ENCODE data around the gene REXO4. TPM values are rescaled to one million over a fixed set of nuclear protein-coding genes. Genes with fewer than 3 reads are reported as not detected.

The REXO4 gene
- total and polyA plus RNA-seq, 9 of the 15 experiments (the other 6 are each of a cell fraction or from before 2014, with no cell fraction given): 3.4 to 72.9 (median 31.1) TPM

DNA sequence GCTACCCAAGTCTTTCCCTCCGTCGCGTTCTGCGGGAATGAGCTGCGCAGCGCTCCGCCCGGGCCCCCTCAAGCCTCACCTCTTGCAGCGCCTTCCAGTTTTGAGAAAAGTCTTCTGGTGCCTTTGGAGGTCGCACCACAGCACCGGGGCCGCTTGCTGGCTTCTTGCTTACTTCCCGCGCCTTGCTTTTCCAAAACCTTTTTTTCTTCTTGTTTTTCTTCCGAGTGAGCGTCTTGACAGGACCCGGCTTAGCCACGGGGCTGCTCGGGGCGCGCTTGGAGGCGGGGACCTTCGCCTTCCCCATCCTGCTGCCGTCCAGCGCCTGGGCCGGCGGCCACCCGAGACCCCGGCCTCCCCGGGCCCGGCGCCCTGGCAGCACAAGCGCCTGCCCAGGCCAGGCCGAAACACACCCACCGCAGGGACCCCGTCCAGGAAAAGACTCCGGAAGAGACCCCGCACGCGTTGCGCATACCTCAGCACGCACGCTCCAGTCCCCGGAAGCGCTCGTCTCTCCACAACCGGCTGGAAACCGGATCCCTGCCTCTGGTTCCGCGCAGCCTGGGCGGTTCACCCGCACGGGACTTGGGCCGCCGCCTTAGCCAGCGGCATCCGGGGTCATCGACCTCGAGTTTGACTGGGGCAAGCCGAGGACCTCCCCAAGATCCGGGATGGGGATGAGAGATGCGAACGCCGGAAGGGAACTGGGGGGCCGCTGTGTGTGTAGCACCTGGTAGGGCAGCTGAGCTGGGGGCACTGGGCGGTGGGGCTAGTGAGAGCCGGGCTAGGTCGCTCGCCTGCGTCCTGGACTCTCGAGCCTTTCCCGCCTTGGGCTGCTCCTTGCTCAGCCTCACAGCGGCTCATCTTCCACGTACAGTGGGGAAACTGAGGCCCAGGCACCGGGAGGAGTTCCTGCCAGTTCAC is at the start of gene REXO4 (continued):
- TF ChIP-seq, protein P1, sequence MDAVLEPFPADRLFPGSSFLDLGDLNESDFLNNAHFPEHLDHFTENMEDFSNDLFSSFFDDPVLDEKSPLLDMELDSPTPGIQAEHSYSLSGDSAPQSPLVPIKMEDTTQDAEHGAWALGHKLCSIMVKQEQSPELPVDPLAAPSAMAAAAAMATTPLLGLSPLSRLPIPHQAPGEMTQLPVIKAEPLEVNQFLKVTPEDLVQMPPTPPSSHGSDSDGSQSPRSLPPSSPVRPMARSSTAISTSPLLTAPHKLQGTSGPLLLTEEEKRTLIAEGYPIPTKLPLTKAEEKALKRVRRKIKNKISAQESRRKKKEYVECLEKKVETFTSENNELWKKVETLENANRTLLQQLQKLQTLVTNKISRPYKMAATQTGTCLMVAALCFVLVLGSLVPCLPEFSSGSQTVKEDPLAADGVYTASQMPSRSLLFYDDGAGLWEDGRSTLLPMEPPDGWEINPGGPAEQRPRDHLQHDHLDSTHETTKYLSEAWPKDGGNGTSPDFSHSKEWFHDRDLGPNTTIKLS (IDR thresholded peaks at IDR 0.05; ENCODE audit: borderline replicate concordance, low read depth): peak; percentile 65; the same call in 1 of the 2 replicates
- TF ChIP-seq NUFIP1 (IDR thresholded peaks at IDR 0.05; ENCODE audit: partially characterized antibody) (peak; percentile 48), HMG20B (CRISPR knock-in tag; IDR thresholded peaks at IDR 0.05) (no peak), SRSF9 (IDR thresholded peaks at IDR 0.05; ENCODE audit: borderline replicate concordance, low read depth, low read length) (no peak), SAFB2 (IDR thresholded peaks at IDR 0.05; ENCODE audit: borderline replicate concordance, low read depth, low read length, severe bottlenecking) (no peak), ZNF583 (CRISPR knock-in tag; IDR thresholded peaks at IDR 0.05) (0 out of 2 replicates have a peak, but pooled peaks have one; percentile 32), C11orf30 (IDR thresholded peaks at IDR 0.05; ENCODE audit: low read depth) (peak; percentile 98), ARHGAP35 (IDR thresholded peaks at IDR 0.05; ENCODE audit: partially characterized antibody) (no peak), HDGF (IDR thresholded peaks at IDR 0.05) (no peak), PHF20 (IDR thresholded peaks at IDR 0.05; ENCODE audit: partially characterized antibody) (peak; percentile 99), SMARCA5 (IDR thresholded peaks at IDR 0.05) (no peak), EWSR1 (IDR thresholded peaks at IDR 0.05; ENCODE audit: borderline replicate concordance, low read depth, partially characterized antibody) (no peak), BRCA1 (IDR thresholded peaks at IDR 0.05) (no peak), BRCA1 (CRISPR knock-in tag; IDR thresholded peaks at IDR 0.05) (no peak), MAFF (IDR thresholded peaks at IDR 0.05; ENCODE audit: low read length) (no peak), TGIF2 (CRISPR knock-in tag; IDR thresholded peaks at IDR 0.05) (no peak), FOXK2 (conservative IDR thresholded peaks at IDR 0.05 in 1 of 2, IDR thresholded peaks at IDR 0.05 in 1 of 2; ENCODE audit: low read depth in 2 of 2) (peak; percentile 75 to 80; a peak in 3 of 4 replicates), SMARCA4 (IDR thresholded peaks at IDR 0.05) (no peak)
- TF ChIP-seq, protein P2, sequence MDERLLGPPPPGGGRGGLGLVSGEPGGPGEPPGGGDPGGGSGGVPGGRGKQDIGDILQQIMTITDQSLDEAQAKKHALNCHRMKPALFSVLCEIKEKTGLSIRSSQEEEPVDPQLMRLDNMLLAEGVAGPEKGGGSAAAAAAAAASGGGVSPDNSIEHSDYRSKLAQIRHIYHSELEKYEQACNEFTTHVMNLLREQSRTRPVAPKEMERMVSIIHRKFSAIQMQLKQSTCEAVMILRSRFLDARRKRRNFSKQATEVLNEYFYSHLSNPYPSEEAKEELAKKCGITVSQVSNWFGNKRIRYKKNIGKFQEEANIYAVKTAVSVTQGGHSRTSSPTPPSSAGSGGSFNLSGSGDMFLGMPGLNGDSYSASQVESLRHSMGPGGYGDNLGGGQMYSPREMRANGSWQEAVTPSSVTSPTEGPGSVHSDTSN (CRISPR knock-in tag; IDR thresholded peaks at IDR 0.05; ENCODE audit: low read depth): no peak
- TF ChIP-seq, protein P2 (tag; conservative IDR thresholded peaks at IDR 0.05; ENCODE audit: low read depth): no peak
- TF ChIP-seq, protein P3, sequence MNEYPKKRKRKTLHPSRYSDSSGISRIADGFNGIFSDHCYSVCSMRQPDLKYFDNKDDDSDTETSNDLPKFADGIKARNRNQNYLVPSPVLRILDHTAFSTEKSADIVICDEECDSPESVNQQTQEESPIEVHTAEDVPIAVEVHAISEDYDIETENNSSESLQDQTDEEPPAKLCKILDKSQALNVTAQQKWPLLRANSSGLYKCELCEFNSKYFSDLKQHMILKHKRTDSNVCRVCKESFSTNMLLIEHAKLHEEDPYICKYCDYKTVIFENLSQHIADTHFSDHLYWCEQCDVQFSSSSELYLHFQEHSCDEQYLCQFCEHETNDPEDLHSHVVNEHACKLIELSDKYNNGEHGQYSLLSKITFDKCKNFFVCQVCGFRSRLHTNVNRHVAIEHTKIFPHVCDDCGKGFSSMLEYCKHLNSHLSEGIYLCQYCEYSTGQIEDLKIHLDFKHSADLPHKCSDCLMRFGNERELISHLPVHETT (CRISPR knock-in tag; conservative IDR thresholded peaks at IDR 0.05 in 1 of 2, IDR thresholded peaks at IDR 0.05 in 1 of 2): peak in 1 of 2 experiments; percentile 95; a peak in 2 of 4 replicates
- TF ChIP-seq, protein P4, sequence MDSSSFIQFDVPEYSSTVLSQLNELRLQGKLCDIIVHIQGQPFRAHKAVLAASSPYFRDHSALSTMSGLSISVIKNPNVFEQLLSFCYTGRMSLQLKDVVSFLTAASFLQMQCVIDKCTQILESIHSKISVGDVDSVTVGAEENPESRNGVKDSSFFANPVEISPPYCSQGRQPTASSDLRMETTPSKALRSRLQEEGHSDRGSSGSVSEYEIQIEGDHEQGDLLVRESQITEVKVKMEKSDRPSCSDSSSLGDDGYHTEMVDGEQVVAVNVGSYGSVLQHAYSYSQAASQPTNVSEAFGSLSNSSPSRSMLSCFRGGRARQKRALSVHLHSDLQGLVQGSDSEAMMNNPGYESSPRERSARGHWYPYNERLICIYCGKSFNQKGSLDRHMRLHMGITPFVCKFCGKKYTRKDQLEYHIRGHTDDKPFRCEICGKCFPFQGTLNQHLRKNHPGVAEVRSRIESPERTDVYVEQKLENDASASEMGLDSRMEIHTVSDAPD (CRISPR knock-in tag; IDR thresholded peaks at IDR 0.05): no peak
